Measurements from ENCODE around the gene ARMCX1. TPM values are rescaled to one million over a fixed set of nuclear protein-coding genes. Genes with fewer than 3 reads are reported as not detected.
"Not testable (repeated sequence)": the region's sequence is repeated elsewhere in the genome, so short reads cannot be mapped to it uniquely, and the experiment has no call there.

The ARMCX1 gene
- 25.3 and 28.8 TPM in 2 replicates for total RNA-seq (2014; rRNA removed; shearing (Covaris generic))

GRCh38 chrX:101550362-101550750 is at the start of gene ARMCX1:
Gene ARMCX1 (plus strand): TSS chrX:101550547. CDS start chrX:101552931, 2,384 bp downstream.
- peak; percentile 75 for DNase-seq (ENCODE audit: low read depth)

DNA sequence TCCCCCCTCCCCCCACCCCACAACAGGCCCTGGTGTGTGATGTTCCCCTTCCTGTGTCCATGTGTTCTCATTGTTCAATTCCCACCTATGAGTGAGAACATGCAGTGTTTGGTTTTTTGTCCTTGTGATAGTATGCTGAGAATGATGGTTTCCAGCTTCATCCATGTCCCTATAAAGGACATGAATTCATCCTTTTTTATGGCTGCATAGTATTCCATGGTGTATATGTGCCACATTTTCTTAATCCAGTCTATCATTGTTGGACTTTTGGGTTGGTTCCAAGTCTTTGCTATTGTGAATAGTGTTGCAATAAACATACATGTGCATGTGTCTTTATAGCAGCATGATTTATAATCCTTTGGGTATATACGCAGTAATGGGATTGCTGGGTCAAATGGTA is 47.4 kb upstream of the ARMCX1 start:
- not testable (repeated sequence) for DNase-seq (ENCODE audit: low read depth)

DNA sequence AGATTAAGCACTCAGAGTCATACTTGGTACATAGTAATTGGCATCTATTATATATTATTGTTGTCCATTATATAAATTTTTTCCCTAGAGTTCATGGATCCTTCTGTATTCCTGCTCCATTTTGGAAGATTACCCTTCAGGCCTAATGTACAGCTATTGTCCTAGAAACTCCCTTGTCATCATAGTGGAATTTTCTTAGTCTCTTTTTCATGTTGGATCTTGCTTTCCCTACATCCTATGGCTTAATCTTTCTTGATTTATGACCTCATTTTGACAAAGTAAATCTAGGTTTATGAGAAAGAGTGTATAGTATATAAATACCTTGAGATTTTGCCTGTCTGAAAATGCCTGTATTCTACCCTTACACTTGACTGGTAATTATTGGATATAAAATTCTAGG is 43.0 kb upstream of the ARMCX1 start:
- no peak for DNase-seq (ENCODE audit: low read depth)

DNA sequence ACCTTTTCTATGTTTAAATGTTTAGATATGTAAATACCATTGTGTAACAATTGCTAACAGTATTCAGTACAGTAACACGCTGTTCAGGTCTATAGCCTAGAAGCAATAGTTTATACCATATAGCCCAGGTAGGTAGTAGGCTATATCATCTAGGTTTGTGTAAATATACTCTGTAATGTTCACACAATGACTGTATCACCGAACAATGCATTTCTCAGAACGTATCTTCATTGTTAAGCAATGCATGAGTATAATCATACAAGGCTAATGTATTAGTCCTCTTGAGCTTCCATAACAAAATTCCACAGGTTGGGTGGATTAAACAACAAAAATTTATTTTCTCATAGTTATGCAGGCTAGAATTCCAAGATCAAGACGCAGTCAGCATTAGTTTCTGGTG is 42.4 kb upstream of the ARMCX1 start:
- no peak for DNase-seq (ENCODE audit: low read depth)

DNA sequence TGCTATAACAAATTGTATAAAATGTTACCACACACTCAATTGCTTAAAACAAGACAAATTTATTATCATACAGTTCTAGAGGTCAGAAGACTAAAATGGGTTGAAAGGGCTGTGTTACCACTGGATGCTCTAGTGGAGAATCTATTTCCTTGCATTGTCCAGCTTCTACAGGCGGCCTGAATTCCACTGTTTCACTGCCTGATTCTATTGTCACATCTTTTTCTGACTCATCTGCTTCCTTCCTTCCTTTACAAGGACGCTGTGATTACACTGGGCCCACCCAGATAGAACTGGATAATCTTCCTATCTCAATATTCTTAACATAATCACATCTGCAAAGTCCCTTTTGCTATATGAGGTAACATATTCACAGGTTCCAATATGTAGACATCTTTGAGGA is 19.4 kb upstream of the ARMCX1 start:
- DNase-seq (ENCODE audit: low read depth) = no peak

DNA sequence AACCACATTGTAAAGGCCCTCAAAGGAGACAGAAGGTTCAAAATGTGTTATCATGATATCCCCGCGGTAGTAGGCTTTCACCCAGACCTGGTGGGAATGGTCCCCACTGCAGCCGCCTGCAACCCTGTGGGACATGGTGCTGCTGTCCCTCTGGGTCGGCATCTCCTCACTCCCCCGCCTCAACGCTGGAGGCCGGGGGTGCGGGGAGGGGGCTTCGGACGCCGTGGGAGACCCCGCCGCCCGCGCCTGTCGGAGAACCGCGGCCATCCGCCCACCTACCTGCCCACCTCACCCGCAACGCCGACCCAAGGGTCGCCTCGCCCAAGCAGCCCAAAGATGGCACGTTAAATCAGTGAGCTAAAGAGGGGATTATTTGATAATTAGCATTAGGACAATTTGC is 11.2 kb upstream of the ARMCX1 start:
- no peak for DNase-seq (ENCODE audit: low read depth)

DNA sequence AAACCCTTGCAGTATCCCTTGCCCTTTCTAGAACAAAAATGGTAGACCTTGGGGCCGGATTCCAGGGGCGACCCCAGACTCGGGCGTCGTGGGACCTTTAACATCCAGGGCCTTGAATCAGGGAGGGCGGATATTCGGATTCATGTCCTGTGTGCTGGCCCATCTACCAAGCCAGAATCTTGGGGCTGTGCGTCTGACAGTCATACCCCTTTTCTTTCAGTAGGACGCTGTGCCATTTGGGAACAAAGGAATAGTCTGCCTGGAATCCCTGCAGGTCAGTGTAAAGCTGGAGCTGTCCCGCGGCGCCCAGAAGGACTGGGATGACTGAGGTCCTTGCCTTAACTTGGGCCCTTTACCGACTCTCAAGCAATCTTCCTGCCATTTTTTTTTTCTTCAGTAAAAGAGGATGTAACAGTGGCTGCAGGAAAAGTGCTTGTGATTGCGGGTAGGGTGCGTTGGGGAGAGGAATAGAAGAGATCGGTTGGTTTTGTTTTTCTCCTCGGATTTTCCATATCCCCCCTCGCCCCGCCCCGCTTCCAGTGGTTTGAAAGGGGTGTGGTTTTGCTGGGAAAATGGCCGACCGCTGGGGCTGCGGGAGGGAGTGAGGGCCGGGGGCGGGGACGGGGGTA is 518 bp downstream of the ARMCX1 start:
- peak; percentile 38 for DNase-seq (ENCODE audit: low read depth)

- DNase-seq (ENCODE audit: low read depth) = no peak
Observed at GRCh38 chrX:101551380-101551767, 1.0 kb downstream of the ARMCX1 start.

GRCh38 chrX:101552714-101553113 is 2.4 kb downstream of the ARMCX1 start:
- DNase-seq (ENCODE audit: low read depth) = no peak

GRCh38 chrX:101564651-101565050 is 14.3 kb downstream of the ARMCX1 start:
- DNase-seq (ENCODE audit: low read depth) = no peak

GRCh38 chrX:101595739-101596419 is 45.5 kb downstream of the ARMCX1 start:
- peak; percentile 64 for DNase-seq (ENCODE audit: low read depth)

DNA sequence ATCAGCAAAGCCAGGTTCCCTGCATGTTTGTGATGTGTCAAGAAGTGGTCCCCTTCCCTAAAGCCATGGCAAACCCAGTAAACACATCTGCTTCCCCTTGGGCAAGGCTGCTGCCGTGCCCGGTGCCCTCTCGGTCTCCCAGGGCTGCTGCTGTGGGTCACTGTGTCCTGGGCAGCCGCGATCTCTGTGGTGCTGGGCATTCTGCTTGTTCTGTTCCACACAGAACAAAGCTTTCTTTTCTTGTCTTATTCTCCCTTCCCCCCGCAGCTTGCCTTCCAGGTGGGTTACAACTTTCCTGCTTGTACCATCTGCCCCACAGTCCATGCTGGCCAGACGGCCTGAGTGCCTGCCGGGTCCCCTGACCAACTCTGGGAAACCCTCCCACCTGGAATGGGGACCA is 49.2 kb downstream of the ARMCX1 start:
- DNase-seq (ENCODE audit: low read depth) = not testable (repeated sequence)

- peak; percentile 57 for DNase-seq (ENCODE audit: low read depth)
Observed at GRCh38 chrX:101602077-101602476, 51.7 kb downstream of the ARMCX1 start.

Other genes starting within 250 kb of the ARMCX1 start
- gene TIMM8A, start 201.8 kb upstream of the ARMCX1 start, total RNA-seq (2014; rRNA removed; shearing (Covaris generic)) = 6.5 and 8.1 TPM in 2 replicates
- not detected in 2 replicates for gene BTK, start 164.4 kb upstream of the ARMCX1 start, total RNA-seq (2014; rRNA removed; shearing (Covaris generic))
- gene RPL36A, start 159.5 kb upstream of the ARMCX1 start, total RNA-seq (2014; rRNA removed; shearing (Covaris generic)) = 306 and 329 TPM in 2 replicates
- 57.2 and 58.0 TPM in 2 replicates for gene GLA, start 142.6 kb upstream of the ARMCX1 start, total RNA-seq (2014; rRNA removed; shearing (Covaris generic))
- 43.5 and 46.1 TPM in 2 replicates for gene HNRNPH2, start 142.3 kb upstream of the ARMCX1 start, total RNA-seq (2014; rRNA removed; shearing (Covaris generic))
- gene ARMCX4, start 65.1 kb upstream of the ARMCX1 start, total RNA-seq (2014; rRNA removed; shearing (Covaris generic)) = 1.5 and 3.6 TPM in 2 replicates
- gene ARMCX6, start 67.5 kb downstream of the ARMCX1 start, total RNA-seq (2014; rRNA removed; shearing (Covaris generic)) = 24.6 and 37.5 TPM in 2 replicates
- gene ARMCX3, start 72.6 kb downstream of the ARMCX1 start, total RNA-seq (2014; rRNA removed; shearing (Covaris generic)) = 24.2 and 25.0 TPM in 2 replicates
- gene ARMCX2, start 109.3 kb downstream of the ARMCX1 start, total RNA-seq (2014; rRNA removed; shearing (Covaris generic)) = 18.0 and 27.3 TPM in 2 replicates